Activated naive CD4-positive, alpha-beta T cell treated with anti-CD3 and anti-CD28 coated beads, Interleukin-2, amount 50 U/mL, for 72 hours (primary cell): ENCODE results near the gene MYO3B. TPM values are rescaled to one million over a fixed set of nuclear protein-coding genes. Genes with fewer than 3 reads are reported as not detected.

Source experiments
- ATAC-seq, 2 donors: fragments of 150-1000 bp; cut with Tn5 transposase; 2 replicates each; pipeline ENCODE4 v1.10.0; 2021; ENCODE audit warnings: mild to moderate bottlenecking in 2 of 2, moderate library complexity in 2 of 2
- DNase-seq, 2 donors: peaks; one replicate each; pipeline ENCODE4 v3.0.0; 2021 to 2022; ENCODE audit warnings: low spot score in 2 of 2
- H3K27ac Mint-ChIP-seq, 2 donors: one replicate each; pipeline ENCODE4 v1.8.0; 2022; ENCODE audit warnings: mild to moderate bottlenecking in 2 of 2, mixed read lengths in 2 of 2
- H3K36me3 Mint-ChIP-seq, 2 donors: one replicate each; pipeline ENCODE4 v1.8.0; 2022; ENCODE audit warnings: mixed read lengths in 2 of 2
- H3K9me3 Mint-ChIP-seq, 2 donors: one replicate each; pipeline ENCODE4 v1.8.0; 2022; ENCODE audit warnings: mixed read lengths in 2 of 2
- total RNA-seq, 2 donors: library from RNA; stranded (reverse); gene quantifications; one replicate each; pipeline ENCODE4 v1.2.3, GENCODE V29; 2022

The MYO3B gene
- total RNA-seq, 2 donors from 2014 or later, result 0.18 to 0.27 TPM

DNA sequence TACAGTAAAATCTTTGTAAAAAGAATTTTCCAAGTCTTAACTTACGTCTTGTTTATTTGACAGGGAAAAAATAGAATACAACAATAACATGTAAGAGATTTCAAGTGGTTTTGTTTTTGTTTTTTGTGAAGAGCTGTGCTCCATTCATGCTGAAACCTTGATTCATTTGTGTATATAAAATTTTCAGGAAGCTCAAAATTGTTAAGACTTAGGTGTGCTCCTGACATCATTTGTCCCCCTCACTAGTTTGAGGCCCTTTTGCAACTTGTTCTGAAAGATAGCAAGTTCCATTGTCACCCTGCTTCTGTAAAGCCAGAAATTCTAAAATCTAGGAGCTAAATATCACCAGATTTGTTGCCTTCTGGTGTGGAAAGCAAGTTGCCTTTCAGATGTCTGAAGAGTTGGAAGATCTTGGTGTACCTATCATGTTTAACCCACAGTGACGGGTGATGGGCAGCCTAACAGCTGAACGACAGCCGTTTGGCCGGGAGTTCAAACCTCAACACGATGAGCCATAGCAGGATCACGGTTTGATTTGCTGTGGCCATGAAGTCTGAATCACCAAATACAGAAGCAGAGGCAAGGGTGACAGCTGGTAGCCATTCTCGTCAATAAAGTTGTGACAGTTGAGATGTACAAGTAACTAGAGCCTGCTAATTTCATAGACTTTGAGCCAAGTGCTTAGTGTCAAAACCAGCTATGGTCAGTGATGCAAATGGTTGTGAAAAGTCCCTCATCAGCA, 331.7 kb downstream of the MYO3B start:
- no peaks in the 10 kb centered on the region for H3K9me3 Mint-ChIP-seq
- no peak overlapping the region for H3K27ac Mint-ChIP-seq
- peak in 1 of 2 donors; percentile 30 for DNase-seq
- ATAC-seq, result peak in 1 of 2 donors; percentile 88
- no peaks in the 10 kb centered on the region for H3K36me3 Mint-ChIP-seq

DNA sequence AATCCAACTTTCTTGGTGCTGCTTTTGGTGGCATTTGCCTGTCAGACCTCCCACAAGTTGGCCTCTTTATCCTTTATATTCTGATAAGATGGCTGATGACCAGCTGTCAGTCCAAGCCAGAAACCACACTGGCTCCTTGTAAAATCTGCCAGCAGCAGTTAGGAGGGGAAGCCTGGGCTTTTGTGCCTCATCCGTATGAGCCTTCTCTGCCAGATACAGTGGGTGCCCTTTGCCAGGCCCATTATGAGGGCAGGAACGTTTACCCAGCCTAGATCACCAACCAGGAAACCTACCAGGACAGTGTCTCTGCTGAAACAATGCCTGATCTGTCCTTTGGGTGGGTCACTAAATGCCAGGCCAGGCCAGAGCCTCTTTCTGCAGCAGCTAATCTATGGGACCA, 334.3 kb downstream of the MYO3B start:
- Mint-ChIP-seq H3K36me3 (no peaks in the 10 kb centered on the region), H3K27ac (no peak overlapping the region)

DNA sequence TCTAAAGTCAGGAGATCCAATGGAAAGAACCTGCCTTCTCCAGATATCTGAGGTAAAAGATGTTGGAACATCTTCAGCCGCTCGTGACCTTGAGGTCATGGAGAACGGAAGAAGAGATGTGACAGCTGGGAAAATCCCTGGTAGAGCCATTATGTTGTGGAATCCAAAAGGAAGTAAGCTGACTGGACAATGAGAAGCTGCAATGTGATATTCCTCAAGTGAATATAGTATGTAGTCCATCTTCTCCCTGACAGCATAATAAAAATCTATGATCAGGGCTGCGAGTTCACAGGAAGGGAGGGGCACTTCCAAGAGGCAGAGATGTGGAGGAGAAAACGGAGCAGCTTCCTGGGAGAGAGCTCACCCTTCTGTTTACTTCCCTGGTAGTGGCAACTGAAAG, 336.2 kb downstream of the MYO3B start:
- DNase-seq (no peak), ATAC-seq (no peak)
- Mint-ChIP-seq H3K36me3 (no peaks in the 10 kb centered on the region), H3K27ac (no peak overlapping the region), H3K9me3 (no peaks in the 10 kb centered on the region)

More for the DNA sequence above, 334.3 kb downstream of the MYO3B start:
- ATAC-seq (no peak), DNase-seq (no peak)
- no peaks in the 10 kb centered on the region for H3K9me3 Mint-ChIP-seq

DNA sequence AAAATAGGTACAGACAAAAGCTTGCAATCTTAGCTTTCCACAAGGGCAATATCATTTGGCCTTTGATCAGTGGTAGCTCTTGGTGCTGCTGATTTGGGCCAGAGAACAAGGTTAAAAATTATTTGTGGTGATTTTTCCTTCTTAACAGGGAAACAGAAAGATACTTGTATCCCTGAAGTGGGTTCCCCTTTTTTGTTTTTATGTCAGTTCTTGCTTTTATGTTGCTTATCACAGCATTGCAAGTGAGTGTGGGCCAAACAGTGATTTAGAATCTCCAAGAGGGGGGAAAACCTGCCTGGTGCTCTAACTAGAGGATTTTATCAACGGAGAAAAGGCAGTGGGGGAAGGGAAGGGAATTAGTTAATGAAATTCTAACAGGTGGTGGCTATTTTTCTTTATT, 339.6 kb downstream of the MYO3B start:
- Mint-ChIP-seq H3K27ac (no peak overlapping the region), H3K36me3 (no peaks in the 10 kb centered on the region), H3K9me3 (no peaks in the 10 kb centered on the region)
- no peak for ATAC-seq
- no peak for DNase-seq

DNA sequence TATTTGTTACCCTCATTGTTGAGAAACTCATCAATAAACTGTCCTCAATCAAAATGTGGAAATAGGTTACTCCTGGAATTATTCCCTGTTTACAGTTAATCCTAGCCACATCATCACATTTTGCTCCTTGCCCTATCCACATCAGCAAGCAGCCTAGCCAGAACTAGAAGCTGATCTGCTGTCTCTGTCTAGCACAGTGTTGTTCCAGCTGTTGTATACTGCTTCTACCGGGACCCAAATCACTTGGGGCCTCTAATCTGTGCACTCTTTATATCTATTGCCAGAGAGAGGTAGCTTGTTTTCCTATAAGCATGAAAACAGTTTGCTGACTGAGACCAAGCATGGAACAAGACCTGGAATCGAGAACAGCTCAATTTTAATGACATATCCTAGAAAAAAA, 341.0 kb downstream of the MYO3B start:
- ATAC-seq (no peak), DNase-seq (no peak)
- no peaks in the 10 kb centered on the region for H3K36me3 Mint-ChIP-seq
- H3K9me3 Mint-ChIP-seq, result no peaks in the 10 kb centered on the region
- no peak overlapping the region for H3K27ac Mint-ChIP-seq

DNA sequence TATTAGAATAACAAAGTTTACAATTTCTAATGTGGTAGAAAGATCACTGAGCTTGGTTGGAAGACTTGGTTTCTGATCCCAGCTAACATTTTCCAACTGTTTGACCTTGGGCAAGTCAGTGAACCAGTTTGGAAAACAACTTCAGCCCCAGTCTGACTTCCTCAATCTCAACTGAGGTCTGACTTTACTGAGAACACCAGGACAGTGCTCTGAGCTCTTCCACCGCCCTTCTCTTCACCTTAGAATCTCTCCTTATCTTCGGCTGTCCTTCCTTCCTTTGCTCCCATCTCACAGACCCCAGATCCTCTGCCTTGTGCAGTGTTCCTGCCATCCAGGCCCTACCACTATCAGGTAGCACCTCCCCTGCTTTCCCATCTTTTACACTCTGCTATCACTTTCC, 343.4 kb downstream of the MYO3B start:
- Mint-ChIP-seq H3K27ac (no peak overlapping the region), H3K9me3 (no peaks in the 10 kb centered on the region), H3K36me3 (no peaks in the 10 kb centered on the region)
- ATAC-seq (no peak), DNase-seq (no peak)

DNA sequence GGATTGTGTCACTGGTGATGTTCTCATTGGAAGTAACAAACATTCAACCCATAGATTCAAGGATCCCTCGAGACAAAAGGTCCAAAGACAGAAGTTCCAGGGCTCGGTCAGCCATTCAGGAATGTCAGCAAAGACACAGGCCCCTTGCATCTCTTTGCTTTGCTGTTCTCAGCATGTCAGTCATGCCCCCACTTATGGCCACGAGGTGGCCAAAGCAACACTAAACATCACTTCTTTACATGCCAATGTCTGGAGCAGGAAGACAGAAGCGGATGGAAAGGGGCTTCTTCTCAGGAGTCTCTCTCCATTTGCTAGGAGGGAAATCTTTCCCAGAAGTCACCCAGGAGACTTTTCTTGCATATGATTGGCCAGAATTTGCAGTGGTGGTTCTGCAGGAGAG, 345.6 kb downstream of the MYO3B start:
- no peaks in the 10 kb centered on the region for H3K9me3 Mint-ChIP-seq
- DNase-seq (no peak), ATAC-seq (no peak)
- no peak overlapping the region for H3K27ac Mint-ChIP-seq
- no peaks in the 10 kb centered on the region for H3K36me3 Mint-ChIP-seq

DNA sequence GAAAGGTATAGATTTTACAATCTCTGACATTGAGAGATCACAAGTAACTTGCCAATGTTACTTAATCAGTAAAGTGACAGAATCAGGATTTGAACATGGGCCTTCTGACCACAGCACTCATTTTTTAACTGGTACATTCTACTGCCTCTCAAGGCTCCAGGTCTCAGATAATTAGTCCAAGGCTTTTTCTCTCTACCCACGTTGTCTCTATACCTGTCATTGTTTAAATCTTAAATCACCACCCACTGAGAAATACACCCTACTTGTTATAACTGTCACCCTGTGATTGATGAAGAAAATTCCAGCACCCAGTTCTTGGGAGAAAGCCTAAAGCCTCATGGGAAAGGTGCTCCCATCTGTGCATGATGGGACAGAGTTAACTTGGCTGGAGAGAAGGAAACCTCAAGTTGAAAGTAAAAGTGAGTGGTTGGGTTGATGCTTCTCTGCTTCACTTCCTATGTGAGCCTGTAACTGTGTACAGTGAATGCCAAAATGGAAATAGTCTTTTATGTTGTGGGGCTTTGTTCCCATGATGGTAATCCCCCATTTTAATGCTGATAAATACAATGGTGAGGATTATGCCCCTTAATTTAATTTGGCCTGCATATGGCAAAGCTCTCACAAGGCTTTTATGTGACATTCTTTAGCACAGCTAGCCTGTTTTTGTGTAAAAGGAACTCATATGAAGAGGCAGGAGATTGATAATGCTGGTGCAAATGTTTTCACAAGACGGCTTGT, 347.1 kb downstream of the MYO3B start:
- DNase-seq, result no peak
- no peaks in the 10 kb centered on the region for H3K36me3 Mint-ChIP-seq
- no peaks in the 10 kb centered on the region for H3K9me3 Mint-ChIP-seq
- ATAC-seq, result no peak
- H3K27ac Mint-ChIP-seq, result no peak overlapping the region

DNA sequence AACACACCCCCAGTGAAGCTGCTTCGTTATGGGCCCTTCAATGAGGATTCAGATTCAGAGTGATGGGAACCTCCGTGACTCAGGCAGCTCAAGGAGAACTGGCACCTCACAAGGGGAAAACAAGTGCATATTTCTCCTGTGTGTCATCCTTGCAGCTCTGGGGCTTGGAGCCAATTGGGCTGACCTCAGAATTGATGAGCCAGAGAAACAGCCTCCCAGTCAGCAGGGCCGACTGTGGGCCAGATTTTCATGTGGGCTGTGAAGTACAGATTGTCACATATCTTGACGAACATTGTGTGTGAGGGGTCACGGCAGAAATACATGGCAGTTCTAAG, 347.6 kb downstream of the MYO3B start:
- H3K36me3 Mint-ChIP-seq, result no peaks in the 10 kb centered on the region
- no peak for ATAC-seq
- no peak for DNase-seq
- H3K27ac Mint-ChIP-seq, result no peak overlapping the region
- no peaks in the 10 kb centered on the region for H3K9me3 Mint-ChIP-seq

DNA sequence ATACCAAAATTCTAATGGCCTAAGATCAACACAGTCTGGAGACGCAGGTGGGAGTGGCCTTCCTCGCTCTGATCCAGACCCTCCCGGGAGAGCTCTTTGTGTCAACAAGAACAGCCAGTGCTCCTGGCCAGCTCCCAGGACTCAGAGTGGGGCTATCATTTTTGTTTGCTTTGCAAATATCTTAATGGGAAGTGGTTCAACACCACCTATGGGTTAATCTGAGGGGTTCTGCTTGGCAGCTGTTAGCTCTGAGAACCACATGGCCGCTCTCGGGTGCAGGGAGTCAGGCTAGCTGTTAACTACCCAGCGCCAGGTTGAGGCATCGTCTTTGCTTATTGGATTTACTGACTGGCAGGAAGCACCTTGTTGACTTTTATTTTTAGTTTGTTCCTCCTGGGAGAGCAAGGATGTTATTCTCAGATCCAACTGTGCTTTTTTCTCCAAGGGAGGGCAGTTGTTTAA, 352.4 kb downstream of the MYO3B start:
- no peaks in the 10 kb centered on the region for H3K36me3 Mint-ChIP-seq
- H3K9me3 Mint-ChIP-seq, result no peaks in the 10 kb centered on the region
- ATAC-seq, result no peak

DNA sequence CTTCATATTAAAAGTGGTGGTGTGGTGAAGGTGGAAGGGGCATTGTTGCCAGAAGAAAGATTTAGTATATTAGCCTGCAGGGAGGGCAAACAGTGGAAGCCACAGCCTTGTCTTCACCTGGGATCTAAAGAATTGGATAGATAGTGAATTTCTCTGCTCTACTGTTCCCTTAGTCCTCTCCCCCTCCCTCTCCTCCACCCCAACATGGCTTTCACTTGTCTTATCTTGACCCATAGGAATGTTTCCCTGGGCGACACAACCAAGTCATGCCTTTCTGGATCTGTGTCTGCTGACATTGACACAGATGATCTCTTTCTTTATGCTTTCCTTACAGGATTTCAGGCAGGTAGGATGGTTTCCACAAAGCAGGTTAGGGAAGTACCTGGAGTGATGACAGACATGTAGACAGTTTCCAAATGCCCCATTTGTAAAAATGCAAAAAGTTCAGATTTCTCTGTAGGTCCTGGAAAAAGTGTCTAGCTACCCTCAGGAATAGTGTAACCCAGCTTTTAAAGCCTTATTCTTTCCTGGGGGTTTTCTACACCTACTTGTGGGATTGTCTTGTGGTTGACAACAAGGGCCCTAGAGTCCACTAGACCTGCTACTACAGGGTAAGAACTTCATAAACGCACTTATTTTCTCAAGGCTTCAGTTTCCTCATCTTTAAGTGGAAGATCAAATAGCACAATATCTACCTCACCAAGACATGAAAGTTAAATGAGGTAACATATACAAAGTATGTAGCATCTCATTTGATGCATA, 353.0 kb downstream of the MYO3B start:
- no peak overlapping the region for H3K27ac Mint-ChIP-seq
- no peaks in the 10 kb centered on the region for H3K9me3 Mint-ChIP-seq
- ATAC-seq (no peak), DNase-seq (no peak)
- H3K36me3 Mint-ChIP-seq, result no peaks in the 10 kb centered on the region

More for the DNA sequence above, 352.4 kb downstream of the MYO3B start:
- no peak overlapping the region for H3K27ac Mint-ChIP-seq
- no peak for DNase-seq

DNA sequence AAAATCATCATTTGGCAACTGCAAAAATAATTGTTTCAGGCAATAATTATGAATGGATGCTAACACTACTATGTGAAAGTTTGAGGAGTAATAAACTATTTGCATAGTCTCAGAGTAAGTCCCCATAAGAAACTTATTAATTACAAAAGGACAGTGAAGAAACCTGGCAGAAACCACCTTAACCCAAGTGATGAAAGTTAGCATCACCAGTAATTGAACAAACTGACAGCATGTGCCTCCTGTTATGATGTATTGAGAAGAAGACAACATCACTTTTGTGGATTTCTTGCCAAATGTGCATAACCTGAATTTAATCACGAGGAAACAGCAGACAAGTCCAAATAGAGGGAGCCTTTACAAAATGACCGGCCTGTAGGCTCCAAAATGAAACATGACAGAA, 353.9 kb downstream of the MYO3B start:
- no peaks in the 10 kb centered on the region for H3K9me3 Mint-ChIP-seq
- H3K36me3 Mint-ChIP-seq, result no peaks in the 10 kb centered on the region
- DNase-seq, result no peak
- no peak for ATAC-seq
- no peak overlapping the region for H3K27ac Mint-ChIP-seq

DNA sequence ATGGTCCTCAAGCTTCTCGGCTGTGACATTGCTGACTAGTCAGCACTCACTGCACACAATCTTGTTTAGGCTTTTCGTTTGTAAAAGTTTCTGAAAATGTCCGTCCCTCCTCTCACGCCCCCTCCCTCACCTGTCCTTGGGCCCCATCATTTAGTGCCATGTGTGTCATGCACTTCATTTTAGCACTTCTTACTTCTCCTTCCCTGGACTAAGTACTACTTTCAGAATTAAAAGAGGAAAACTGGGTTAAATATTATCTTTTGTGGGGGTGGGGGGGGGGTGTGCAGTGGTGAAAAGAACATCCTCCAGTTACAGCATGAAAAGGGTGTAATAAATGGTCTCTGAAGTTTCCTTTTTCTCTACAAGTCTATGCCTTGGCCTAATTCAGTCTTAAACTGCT, 355.2 kb downstream of the MYO3B start:
- H3K36me3 Mint-ChIP-seq, result no peaks in the 10 kb centered on the region
- H3K27ac Mint-ChIP-seq, result no peak overlapping the region
- DNase-seq (no peak), ATAC-seq (no peak)
- no peaks in the 10 kb centered on the region for H3K9me3 Mint-ChIP-seq

DNA sequence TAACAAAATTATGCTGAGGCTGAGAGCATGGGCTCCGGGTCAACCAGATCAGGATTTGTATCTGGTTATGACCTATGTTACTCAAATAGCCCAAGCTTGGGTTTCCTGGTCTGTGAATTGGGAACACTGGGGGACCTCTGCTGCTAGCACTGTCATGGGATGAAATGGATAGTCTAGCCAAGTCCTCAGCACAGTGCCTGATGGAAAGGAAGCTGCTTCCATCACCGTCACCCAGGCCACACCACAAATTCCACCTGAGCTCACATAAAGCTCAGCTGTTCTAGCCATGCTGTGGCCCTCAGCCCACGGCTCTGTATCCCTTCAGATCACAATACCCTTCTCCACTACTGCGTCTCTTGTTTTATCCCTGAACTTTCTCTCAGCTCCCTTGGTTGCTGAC, 357.6 kb downstream of the MYO3B start:
- Mint-ChIP-seq H3K27ac (no peak overlapping the region), H3K9me3 (no peaks in the 10 kb centered on the region), H3K36me3 (no peaks in the 10 kb centered on the region)
- ATAC-seq (no peak), DNase-seq (no peak)

DNA sequence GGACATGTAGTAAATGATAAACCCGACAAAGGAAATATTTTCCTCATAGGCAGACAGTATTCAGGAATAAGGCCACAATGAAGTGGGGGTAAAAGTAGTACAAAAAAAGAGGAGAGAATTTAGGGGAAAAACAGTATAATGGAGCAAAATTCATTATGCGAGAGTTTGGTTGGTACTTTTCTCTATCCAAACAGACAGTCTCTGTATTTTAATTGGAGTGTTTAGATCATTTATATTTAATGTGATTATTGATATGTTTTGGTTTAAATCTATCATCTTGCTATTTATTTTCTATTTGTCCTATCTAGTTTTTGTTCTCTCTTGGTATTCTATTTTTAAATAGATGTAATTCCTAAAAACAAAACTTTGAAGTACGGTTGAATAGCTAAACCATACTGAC, 366.9 kb downstream of the MYO3B start:
- Mint-ChIP-seq H3K9me3 (peaks cover 8% of the 10 kb centered on the region in 2 donors), H3K27ac (no peak overlapping the region), H3K36me3 (no peaks in the 10 kb centered on the region)
- DNase-seq (no peak), ATAC-seq (no peak)

DNA sequence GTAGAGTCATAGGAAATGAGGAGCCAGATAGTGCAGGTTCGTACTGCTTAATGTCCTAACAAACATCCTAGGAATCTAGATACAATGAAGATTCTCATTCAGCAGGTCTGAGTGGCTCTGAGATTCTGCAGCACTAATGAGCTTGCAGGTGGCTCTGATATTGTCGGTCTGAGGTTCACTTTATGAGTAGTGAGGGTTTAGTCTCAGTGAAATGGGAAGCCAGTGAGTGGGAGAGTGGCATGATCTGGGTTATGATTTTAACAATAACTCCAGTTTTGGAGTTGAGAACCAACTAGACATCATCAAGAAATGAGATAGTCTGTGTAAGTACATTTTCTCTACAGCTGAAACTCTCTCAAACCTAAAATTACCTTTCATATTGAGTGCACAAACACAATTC, 370.4 kb downstream of the MYO3B start:
- H3K27ac Mint-ChIP-seq, result no peak overlapping the region
- peak in 1 of 2 donors; percentile 28 for ATAC-seq
- H3K9me3 Mint-ChIP-seq, result peaks cover 16 to 19% of the 10 kb centered on the region in 2 donors
- H3K36me3 Mint-ChIP-seq, result peaks cover 13 to 17% of the 10 kb centered on the region in 2 donors
- no peak for DNase-seq

DNA sequence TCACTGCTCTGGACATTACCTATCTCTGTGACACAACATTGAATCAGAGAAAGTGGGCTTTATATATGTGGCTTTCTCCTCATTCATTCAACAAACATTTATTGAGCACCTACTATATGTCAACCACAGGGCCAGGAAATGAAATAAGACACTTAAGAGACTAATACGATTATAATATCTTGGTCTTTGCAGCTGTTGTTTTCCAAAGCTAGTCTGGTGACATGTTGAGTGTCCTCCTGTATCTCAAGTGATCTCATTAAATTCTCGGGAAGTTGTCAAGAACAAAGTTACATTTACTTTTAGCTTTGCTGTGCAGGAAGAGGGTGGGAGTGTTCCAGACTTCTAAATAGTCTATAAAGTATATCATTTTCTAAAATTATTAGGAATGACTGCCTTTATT, 372.6 kb downstream of the MYO3B start:
- H3K36me3 Mint-ChIP-seq, result peaks cover 17 to 20% of the 10 kb centered on the region in 2 donors
- no peak overlapping the region for H3K27ac Mint-ChIP-seq
- DNase-seq (no peak), ATAC-seq (no peak)
- peaks cover 17 to 19% of the 10 kb centered on the region in 2 donors for H3K9me3 Mint-ChIP-seq
